Vagina (tissue), 2 donors: ENCODE measurements around the gene EIF2B5.

Experiments used
- POLR2A ChIP-seq, 2 donors: fragments of 450-650 bp; IDR thresholded peaks; one replicate each; pipeline ENCODE4 v1.6.1; 2017; ENCODE audit warnings: antibody characterized with exemption in 2 of 2, mild to moderate bottlenecking in 2 of 2, moderate library complexity in 2 of 2
- POLR2AphosphoS5 ChIP-seq, 2 donors: sonication (generic); formaldehyde crosslinking; IDR thresholded peaks; one replicate each; pipeline ENCODE4 v1.9.0; 2017; ENCODE audit warnings: antibody characterized with exemption in 2 of 2, mild to moderate bottlenecking in 2 of 2, low read depth in 1 of 2; ENCODE audit not compliant: insufficient read depth in 1 of 2
- TF ChIP-seq, protein P1 (sequence below), 3 experiments: fragments of 450-650 bp in 2 of 3; fragments of 200-600 bp in 1 of 3; sonication (generic) in 1 of 3; IDR thresholded peaks; one replicate each; pipeline ENCODE4 v1.5.1; 2017 to 2019; ENCODE audit warnings: antibody characterized with exemption in 3 of 3, mild to moderate bottlenecking in 2 of 3, moderate library complexity in 2 of 3

- TF ChIP-seq POLR2A (IDR thresholded peaks at IDR 0.05) = no peak
- TF ChIP-seq, protein P1, sequence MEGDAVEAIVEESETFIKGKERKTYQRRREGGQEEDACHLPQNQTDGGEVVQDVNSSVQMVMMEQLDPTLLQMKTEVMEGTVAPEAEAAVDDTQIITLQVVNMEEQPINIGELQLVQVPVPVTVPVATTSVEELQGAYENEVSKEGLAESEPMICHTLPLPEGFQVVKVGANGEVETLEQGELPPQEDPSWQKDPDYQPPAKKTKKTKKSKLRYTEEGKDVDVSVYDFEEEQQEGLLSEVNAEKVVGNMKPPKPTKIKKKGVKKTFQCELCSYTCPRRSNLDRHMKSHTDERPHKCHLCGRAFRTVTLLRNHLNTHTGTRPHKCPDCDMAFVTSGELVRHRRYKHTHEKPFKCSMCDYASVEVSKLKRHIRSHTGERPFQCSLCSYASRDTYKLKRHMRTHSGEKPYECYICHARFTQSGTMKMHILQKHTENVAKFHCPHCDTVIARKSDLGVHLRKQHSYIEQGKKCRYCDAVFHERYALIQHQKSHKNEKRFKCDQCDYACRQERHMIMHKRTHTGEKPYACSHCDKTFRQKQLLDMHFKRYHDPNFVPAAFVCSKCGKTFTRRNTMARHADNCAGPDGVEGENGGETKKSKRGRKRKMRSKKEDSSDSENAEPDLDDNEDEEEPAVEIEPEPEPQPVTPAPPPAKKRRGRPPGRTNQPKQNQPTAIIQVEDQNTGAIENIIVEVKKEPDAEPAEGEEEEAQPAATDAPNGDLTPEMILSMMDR (IDR thresholded peaks at IDR 0.05) = no peak
- no peak for TF ChIP-seq POLR2AphosphoS5 (IDR thresholded peaks at IDR 0.05; ENCODE audit: insufficient read depth in 1 of 2, low read depth in 1 of 2)
Measured at GRCh38 chr3:184158404-184158803, 23.2 kb downstream of the EIF2B5 start.
